ENCODE results near the gene SRSF9. TPM values are rescaled to one million over a fixed set of nuclear protein-coding genes. Genes with fewer than 3 reads are reported as not detected.
"Not testable (repeated sequence)": the region's sequence is repeated elsewhere in the genome, so short reads cannot be mapped to it uniquely, and the experiment has no call there.

SRSF9 gene
- total RNA-seq, 8 experiments from 2014 or later, result 98.3 to 197 (median 118) TPM

- WGBS, 10 experiments, result 67 to 100% (median 97%) methylated on average over 1 to 3 of the region's 3 CpGs; no CpG with 5 or more reads in 3 of the 10 experiments
- no peak for ATAC-seq (replicated peaks in 6 of 8)
- no peak overlapping the region for H3K4me3 ChIP-seq
- in situ Hi-C loops (cut with MboI; ENCODE audit: low pct_unique_long_range_greater_than_20kb in 2 of 9, low sequenced_read_pairs in 9 of 9, unreplicated experiment in 9 of 9), result loop anchor here in 1 of 9 experiments (25.0 kb wide), 1 partner anchor 248 kb away; the partner anchor contains the start of gene RPLP0
- H3K4me1 ChIP-seq (replicated peaks in 1 of 2), result no peaks in the 10 kb centered on the region
- no peak overlapping the region for H3K27ac ChIP-seq
Measured at GRCh38 chr12:120460157-120460556, 9.4 kb downstream of the SRSF9 start.

- 50 to 100% (median 94%) methylated on average over 1 to 6 of the region's 6 CpGs; no CpG with 5 or more reads in 2 of the 10 experiments for WGBS, 10 experiments
Measured at GRCh38 chr12:120457133-120457532, 12.4 kb downstream of the SRSF9 start.

GRCh38 chr12:120455302-120455701 lies 14.2 kb downstream of the SRSF9 start:
- H3K4me1 ChIP-seq (replicated peaks in 1 of 2), result no peaks in the 10 kb centered on the region
- in situ Hi-C loops (cut with MboI; ENCODE audit: low pct_unique_long_range_greater_than_20kb in 2 of 9, low sequenced_read_pairs in 9 of 9, unreplicated experiment in 9 of 9), result loop anchor here in 1 of 9 experiments (25.0 kb wide), 1 partner anchor 243 kb away; the partner anchor contains the start of gene RPLP0
- no peak overlapping the region for H3K27ac ChIP-seq
- WGBS, 10 experiments, result 96 to 100% methylated on average over 2 to 5 of the region's 7 CpGs; no CpG with 5 or more reads in 8 of the 10 experiments
- ATAC-seq (replicated peaks in 6 of 8), result no peak
- no peak overlapping the region for H3K4me3 ChIP-seq

More at GRCh38 chr12:120457133-120457532, 12.4 kb downstream of the SRSF9 start:
- Histone ChIP-seq H3K4me3 (no peak overlapping the region), H3K4me1 (replicated peaks in 1 of 2) (no peaks in the 10 kb centered on the region), H3K27ac (no peak overlapping the region)
- in situ Hi-C loops (cut with MboI; ENCODE audit: low pct_unique_long_range_greater_than_20kb in 2 of 9, low sequenced_read_pairs in 9 of 9, unreplicated experiment in 9 of 9), result loop anchor here in 1 of 9 experiments (25.0 kb wide), 1 partner anchor 245 kb away; the partner anchor contains the start of gene RPLP0
- peak in 2 of 8 experiments; percentile 26 to 27 for ATAC-seq (replicated peaks in 6 of 8)

GRCh38 chr12:120453977-120454376 lies 15.6 kb downstream of the SRSF9 start:
- ATAC-seq (replicated peaks in 6 of 8), result peak in 5 of 8 experiments; percentile 21 to 83 (median 70)
- Histone ChIP-seq H3K4me1 (replicated peaks in 1 of 2) (no peaks in the 10 kb centered on the region), H3K27ac (no peak overlapping the region), H3K4me3 (no peak overlapping the region)
- 61 to 100% (median 83%) methylated on average over 2 to 4 of the region's 4 CpGs; no CpG with 5 or more reads in 4 of the 10 experiments for WGBS, 10 experiments
- in situ Hi-C loops (cut with MboI; ENCODE audit: low pct_unique_long_range_greater_than_20kb in 2 of 9, low sequenced_read_pairs in 9 of 9, unreplicated experiment in 9 of 9), result loop anchor here in 1 of 9 experiments (25.0 kb wide), 1 partner anchor 242 kb away; the partner anchor contains the start of gene RPLP0

- H3K27ac ChIP-seq, result no peak overlapping the region
- no peak for ATAC-seq (replicated peaks in 6 of 8)
- H3K4me1 ChIP-seq (replicated peaks in 1 of 2), result no peaks in the 10 kb centered on the region
- no peak overlapping the region for H3K4me3 ChIP-seq
- in situ Hi-C loops (cut with MboI; ENCODE audit: low pct_unique_long_range_greater_than_20kb in 2 of 9, low sequenced_read_pairs in 9 of 9, unreplicated experiment in 9 of 9), result loop anchor here in 1 of 9 experiments (25.0 kb wide), 1 partner anchor 241 kb away; the partner anchor contains the start of gene RPLP0
- 43 to 100% (median 100%) methylated on average over 1 to 3 of the region's 3 CpGs; no CpG with 5 or more reads in 1 of the 10 experiments for WGBS, 10 experiments
Measured at GRCh38 chr12:120453060-120453750, 16.3 kb downstream of the SRSF9 start.

- not testable (repeated sequence) for H3K4me3 ChIP-seq; H3K27ac ChIP-seq; ATAC-seq (replicated peaks in 6 of 8); H3K4me1 ChIP-seq (replicated peaks in 1 of 2)
- WGBS, 10 experiments, result 60 to 100% (median 92%) methylated on average over 1 to 4 of the region's 5 CpGs; no CpG with 5 or more reads in 5 of the 10 experiments
- in situ Hi-C loops (cut with MboI; ENCODE audit: low pct_unique_long_range_greater_than_20kb in 2 of 9, low sequenced_read_pairs in 9 of 9, unreplicated experiment in 9 of 9), result loop anchor here in 1 of 9 experiments (25.0 kb wide), 1 partner anchor 240 kb away; the partner anchor contains the start of gene RPLP0
Measured at GRCh38 chr12:120452524-120452923, 17.0 kb downstream of the SRSF9 start.

DNA sequence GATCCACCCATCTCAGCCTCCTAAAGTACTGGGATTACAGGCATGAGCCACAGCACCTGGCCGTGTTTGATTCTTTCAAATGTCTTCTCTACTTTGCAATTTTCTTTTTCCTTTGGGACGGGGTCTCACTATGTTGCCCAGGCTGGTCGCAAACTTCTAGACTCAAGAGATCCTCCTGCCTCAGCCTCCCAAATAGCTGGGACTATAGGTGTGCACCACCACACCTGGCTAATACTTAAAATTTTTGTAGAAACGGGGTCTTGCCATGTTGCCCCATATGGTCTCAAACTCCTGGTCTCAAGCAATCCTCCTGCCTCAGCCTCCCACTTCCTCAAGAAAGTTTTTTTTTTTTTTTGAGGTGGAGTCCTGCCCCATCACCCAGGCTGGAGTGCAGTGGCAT lies 21.6 kb downstream of the SRSF9 start:
- in situ Hi-C loops (cut with MboI; ENCODE audit: low pct_unique_long_range_greater_than_20kb in 2 of 9, low sequenced_read_pairs in 9 of 9, unreplicated experiment in 9 of 9), result loop anchor here in 3 of 9 experiments (25.0 kb wide), 1 partner anchor 111 kb away; the partner anchor contains the start of gene PLA2G1B (in 3 of the 3)
- 90 to 100% (median 97%) methylated on average over 2 to 4 of the region's 4 CpGs; no CpG with 5 or more reads in 4 of the 10 experiments for WGBS, 10 experiments
- H3K4me1 ChIP-seq (replicated peaks in 1 of 2), result peaks cover 11 to 18% of the 10 kb centered on the region in 2 donors
- H3K27ac ChIP-seq, result no peak overlapping the region
- ATAC-seq (replicated peaks in 6 of 8), result no peak
- no peak overlapping the region for H3K4me3 ChIP-seq

GRCh38 chr12:120446844-120447178 lies 22.7 kb downstream of the SRSF9 start:
- H3K4me1 ChIP-seq (replicated peaks in 1 of 2), result peaks cover 11 to 18% of the 10 kb centered on the region in 2 donors
- H3K4me3 ChIP-seq, result peak overlapping the region; percentile 75 to 99 (median 92)
- in situ Hi-C loops (cut with MboI; ENCODE audit: low pct_unique_long_range_greater_than_20kb in 2 of 9, low sequenced_read_pairs in 9 of 9, unreplicated experiment in 9 of 9), result loop anchor here in 3 of 9 experiments (25.0 kb wide), 1 partner anchor 110 kb away; the partner anchor contains the start of gene PLA2G1B (in 3 of the 3)
- ATAC-seq (replicated peaks in 6 of 8), result not testable (repeated sequence)
- peak overlapping the region; percentile 82 to 85 for H3K27ac ChIP-seq
- WGBS, 10 experiments, result 0 to 32% (median 10%) methylated on average over 2 to 16 of the region's 17 CpGs

- peaks cover 11 to 18% of the 10 kb centered on the region in 2 donors for H3K4me1 ChIP-seq (replicated peaks in 1 of 2)
- in situ Hi-C loops (cut with MboI; ENCODE audit: low pct_unique_long_range_greater_than_20kb in 2 of 9, low sequenced_read_pairs in 9 of 9, unreplicated experiment in 9 of 9), result loop anchor here in 3 of 9 experiments (25.0 kb wide), 1 partner anchor 109 kb away; the partner anchor contains the start of gene PLA2G1B (in 3 of the 3)
- 0 to 19% (median 1%) methylated on average over 1 to 24 of the region's 73 CpGs; no CpG with 5 or more reads in 1 of the 10 experiments for WGBS, 10 experiments
- H3K27ac ChIP-seq, result peak within 1 kb of the TSS; percentile 82 to 85
- peak; percentile 96 to 98 (median 97) for ATAC-seq (replicated peaks in 6 of 8)
- peak within 1 kb of the TSS; percentile 75 to 99 (median 92) for H3K4me3 ChIP-seq
Measured at GRCh38 chr12:120445911-120446843, 23.4 kb downstream of the SRSF9 start, which contains the start of the genes GATC and TRIAP1. TSS of gene GATC (plus strand) at chr12:120446444. CDS start at chr12:120446481, 37 bp downstream. TSS of gene TRIAP1 (minus strand) at chr12:120446384. CDS start at chr12:120446372, 12 bp downstream.

- in situ Hi-C loops (cut with MboI; ENCODE audit: low pct_unique_long_range_greater_than_20kb in 2 of 9, low sequenced_read_pairs in 9 of 9, unreplicated experiment in 9 of 9), result loop anchor here in 3 of 9 experiments (25.0 kb wide), 1 partner anchor 107 kb away; the partner anchor contains the start of gene PLA2G1B (in 3 of the 3)
- Histone ChIP-seq H3K4me3 (no peak overlapping the region), H3K4me1 (replicated peaks in 1 of 2) (peaks cover 14 to 22% of the 10 kb centered on the region in 2 donors), H3K27ac (no peak overlapping the region)
- 33 to 100% (median 100%) methylated on average over 1 to 2 of the region's 2 CpGs; no CpG with 5 or more reads in 2 of the 10 experiments for WGBS, 10 experiments
- ATAC-seq (replicated peaks in 6 of 8), result no peak
Measured at GRCh38 chr12:120444676-120445075, 24.9 kb downstream of the SRSF9 start.

- WGBS, 10 experiments, result 29 to 100% (median 85%) methylated on average over 1 of the region's 6 CpGs; no CpG with 5 or more reads in 6 of the 10 experiments
- ATAC-seq (replicated peaks in 6 of 8), result peak in 3 of 8 experiments; percentile 8 to 43 (median 16)
- Histone ChIP-seq H3K4me3 (peak overlapping the region; percentile 3 to 99 (median 22)), H3K4me1 (replicated peaks in 1 of 2) (peaks cover 13 to 18% of the 10 kb centered on the region in 2 donors), H3K27ac (no peak overlapping the region)
- in situ Hi-C loops (cut with MboI; ENCODE audit: low pct_unique_long_range_greater_than_20kb in 2 of 9, low sequenced_read_pairs in 9 of 9, unreplicated experiment in 9 of 9), result loop anchor here in 4 of 9 experiments (10.0 to 25.0 kb wide), 3 partner anchors 85 to 115 kb away; partner anchors contain the start of gene PLA2G1B (in 4 of the 4)
Measured at GRCh38 chr12:120439646-120440247, 29.8 kb downstream of the SRSF9 start.

Measured in motor neuron (in vitro differentiated cells).